GDM1 (cell line): Measurements from ENCODE around the gene MADD.
A peak's percentile ranks its signal among the peaks of the same experiment; 100 is the strongest.

Experiments used
- DNase-seq: peaks from one replicate; lab custom pipeline; 2025; lab: John Stamatoyannopoulos, UW

Gene MADD

DNA sequence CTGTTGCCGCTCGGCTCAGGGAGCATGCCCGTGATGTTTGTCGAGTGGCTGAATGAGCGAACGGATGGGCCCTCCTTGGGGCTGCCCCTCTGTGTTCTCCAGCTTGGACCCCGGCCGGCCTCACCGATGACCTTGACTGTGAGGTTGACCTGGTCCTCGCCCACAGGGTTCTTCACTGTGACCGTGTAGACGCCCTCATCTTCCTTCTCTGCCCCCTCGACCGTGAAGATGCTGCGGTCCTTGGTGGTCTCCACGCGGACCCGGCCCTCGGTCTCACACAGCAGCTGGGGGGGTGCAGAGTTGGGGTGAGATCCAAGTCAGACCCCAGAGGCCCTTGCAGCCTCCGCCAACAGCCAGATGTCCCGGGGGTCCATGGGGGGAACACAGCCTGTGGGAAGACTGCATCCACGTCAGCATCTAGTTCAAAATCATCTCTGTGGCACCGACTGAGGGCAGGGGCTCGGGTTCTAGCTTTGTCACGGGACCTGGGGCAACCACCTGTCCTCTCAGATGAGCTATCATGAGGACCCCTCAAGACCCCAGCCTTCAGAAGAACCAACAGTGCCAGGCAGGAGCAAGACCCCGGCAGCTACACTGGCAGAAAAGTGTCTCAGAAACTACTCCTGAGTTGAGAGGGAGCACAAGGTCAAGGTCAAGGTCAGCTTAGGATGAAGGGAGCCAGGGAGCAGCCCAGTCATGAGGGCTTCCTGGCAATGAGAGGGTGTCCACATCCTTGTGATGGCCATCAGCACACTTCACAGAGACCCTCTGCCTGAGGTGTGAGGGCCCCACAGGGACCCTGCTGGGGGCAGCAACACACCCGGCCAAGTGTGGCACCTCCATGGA lies 68.7 kb downstream of the MADD start:
- no peak for DNase-seq

DNA sequence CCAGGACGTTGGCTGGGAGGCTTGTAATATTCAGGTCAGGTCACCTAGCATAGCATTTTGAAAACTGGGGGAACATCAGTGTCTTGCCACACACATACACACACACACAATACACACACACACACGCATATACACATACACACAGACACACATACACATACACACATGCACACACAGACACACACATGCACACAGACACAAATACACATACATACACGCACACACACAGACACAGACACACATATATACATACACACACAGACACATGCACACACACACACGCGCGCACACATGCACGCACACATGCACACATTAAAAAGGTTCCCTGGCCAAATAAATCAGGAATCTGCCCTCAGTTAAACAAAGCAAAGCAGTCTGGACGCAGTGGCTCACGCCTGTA lies 70.1 kb downstream of the MADD start:
- no peak for DNase-seq

DNA sequence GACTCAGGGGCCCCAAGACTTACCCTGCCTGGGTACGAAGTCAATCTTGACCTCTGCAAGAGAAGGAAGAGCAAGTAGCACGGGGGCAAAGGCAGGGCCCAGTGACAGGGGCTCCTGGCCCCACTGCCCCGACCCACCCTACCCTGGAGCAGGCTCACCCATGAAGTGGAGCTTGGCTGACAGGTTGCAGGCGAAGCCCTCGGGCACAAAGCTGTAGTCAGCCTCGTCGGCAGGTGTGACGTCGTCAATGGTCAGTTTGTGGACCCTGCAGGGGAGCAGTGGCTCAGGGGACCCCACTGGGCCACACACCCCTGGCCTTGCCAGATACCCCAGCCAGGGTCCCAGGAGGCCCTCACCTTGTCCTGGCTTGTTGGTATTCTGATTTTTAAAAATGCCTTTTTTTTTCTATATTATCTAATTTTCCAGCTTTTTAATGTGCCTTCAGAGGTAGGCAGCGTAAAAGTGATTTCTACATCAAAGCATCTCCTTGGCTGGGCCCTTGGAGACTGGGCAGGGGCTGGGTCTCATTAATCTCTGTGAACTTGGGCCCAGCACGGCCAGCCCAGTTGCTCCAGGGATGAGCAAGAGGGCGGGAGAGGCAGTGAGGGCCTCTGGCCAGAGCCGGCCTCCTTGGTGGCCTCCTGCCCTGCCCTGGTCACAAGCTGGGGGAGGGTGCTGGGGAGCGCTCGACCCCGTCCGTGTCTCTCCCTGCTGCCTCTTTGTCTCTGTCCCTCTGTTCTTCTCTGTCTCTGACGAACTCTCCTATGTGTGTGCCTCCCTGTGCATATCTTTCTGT lies 71.2 kb downstream of the MADD start:
- DNase-seq = no peak

DNA sequence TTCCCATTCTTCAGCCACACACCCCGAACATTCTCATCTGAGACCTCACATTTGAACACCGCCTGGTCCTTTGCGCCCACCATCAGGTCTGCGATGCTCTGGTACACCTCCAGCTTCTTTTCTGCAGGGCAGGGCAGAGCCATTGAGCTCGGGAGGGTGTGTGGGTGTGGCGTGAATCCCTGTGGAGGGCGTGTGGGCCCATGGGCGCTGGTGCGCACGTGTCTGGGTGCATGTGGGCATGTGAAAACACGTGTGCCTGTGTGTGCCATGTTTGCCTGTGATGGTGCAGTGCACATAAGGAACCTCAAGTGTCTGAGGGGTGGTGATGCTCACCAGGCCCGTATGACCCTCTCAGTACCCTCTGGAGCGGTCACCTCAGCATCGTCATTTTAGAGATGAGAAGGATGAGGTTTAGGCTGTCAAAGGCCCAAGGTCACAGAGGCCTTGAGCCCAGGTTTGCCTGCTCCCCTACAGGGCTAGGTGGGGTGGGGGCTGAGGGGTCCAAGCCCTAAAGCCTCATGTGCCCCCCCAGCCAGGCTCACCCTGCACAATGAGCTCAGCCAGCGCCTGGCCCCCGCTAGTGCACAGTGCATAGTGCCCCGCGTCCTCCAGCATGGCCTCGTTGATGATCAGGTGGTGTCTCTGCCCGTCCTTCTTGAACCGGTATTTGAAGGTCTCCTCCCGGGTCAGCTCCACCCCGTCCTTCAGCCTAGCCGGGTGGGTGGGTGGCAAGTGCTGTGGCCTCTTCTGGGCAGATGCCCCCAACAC lies 72.3 kb downstream of the MADD start:
- no peak for DNase-seq

DNA sequence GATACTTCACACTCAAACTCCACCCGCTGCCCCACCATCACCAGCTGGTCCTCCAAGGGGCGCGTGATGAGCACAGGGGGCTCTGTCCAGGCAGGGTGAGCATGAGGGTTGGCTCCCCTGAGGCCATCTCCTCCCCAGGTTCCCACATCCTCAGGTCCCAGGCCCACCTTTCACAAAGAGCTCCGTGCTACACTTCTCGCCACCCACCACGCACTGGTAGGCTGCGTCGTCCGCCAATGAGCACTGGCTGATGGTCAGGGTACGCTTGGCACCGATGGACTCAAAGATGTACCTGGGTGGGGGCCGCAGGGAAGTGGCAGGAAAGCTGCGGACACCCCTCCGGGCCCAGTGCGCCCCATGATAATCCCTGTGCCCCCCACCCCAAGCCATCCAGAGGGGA lies 72.9 kb downstream of the MADD start:
- DNase-seq = no peak

DNA sequence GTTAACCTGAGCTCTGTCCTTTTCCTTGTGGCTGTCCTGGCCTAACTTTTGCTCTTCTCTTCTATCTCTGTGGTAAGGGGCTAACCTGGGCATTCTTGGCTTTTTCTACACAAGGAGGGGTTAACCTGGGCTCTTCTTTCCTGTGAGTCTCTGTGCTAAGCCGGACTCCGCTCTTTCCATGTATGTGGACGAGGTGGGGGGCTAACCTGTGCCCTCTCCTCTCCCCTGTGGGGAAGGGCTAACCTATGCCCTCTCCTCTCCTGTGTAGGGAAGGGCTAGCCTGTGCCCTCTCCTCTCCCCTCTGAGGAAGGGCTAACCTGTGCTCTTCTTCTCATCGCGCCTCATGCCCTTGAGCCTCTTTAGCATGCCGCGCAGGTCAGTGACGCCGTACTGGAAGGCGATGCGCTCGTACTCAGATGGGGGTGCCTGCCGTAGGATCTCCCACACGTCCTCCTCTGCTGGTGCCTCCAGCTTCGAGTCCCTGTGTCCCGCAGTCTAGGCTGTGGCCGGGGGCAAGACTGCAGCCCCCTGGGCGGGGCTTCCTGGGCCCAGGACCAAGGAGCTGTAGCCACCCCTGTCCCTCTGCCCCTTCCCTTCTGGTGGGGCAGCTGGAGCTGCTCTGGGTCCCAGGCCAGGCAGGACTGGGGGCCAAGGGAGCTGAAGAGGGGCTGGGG lies 76.1 kb downstream of the MADD start:
- DNase-seq = no peak

DNA sequence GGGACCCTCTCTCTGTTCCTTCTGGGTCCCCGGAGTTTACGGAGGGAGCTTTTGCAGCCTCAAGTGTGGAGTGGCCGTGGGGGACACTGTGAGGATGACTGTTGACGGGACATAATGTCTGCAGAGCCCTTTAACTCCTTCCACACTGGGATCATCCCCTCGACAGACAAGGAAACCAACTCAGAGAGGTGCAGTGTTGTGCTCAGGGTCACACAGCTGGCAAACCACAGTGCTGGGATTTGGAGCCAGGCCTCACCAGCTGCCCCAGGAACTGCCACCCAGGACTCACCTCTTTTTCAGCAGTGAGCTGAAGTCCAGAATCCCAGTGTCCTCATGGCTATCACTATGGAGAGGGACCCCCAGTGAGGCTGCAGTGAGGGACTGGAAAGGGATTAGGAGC lies 77.2 kb downstream of the MADD start:
- DNase-seq = no peak

DNA sequence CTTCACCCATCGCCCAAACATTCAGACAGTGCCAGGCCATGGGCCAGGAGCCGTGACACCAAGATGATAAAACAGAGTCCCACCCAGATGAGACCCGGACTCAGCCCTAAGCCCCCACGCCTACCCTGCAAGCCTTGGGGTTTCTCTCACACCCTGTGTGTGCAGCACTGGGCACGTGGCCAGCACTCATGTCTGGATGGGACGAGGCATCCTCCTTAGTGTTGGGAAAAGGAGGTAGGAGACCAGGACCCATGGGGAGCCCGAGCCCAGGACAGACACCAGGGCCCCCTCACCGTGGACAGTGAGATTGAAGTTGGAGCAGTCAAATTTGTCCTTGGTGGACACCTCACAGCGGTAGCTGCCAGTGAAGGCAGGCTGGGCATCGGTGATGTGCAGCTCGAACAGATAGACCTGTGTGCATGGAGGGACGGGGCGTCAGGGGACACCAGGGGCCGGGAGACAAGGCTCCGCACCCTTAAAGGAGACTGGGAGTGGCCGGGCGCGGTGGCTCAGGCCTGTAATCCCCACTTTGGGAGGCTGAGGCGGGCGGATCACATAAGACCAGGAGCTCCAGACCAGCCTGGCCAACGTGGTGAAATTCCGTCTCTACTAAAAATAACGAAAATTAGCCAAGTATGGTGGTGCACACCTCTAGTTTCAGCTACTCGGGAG lies 78.3 kb downstream of the MADD start:
- no peak for DNase-seq

DNA sequence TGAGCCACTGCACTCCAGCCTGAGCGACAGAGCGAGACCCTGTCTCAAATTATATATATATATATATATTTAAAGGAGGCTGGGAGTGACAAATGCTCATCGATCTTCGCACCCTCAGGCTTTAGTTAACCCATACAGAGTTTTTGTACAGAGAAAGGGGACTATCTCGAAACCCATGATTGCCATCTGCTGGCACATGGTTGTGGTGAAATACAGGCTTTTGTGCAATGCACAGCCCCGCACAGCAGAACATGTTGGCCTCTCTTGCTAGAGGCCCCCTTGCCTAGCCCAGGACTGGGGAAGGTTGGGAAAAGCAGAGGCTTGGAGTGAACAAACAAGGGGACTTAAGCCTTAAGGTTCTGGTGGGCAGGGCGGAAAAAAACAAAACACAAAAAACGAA lies 78.9 kb downstream of the MADD start:
- peak; percentile 23 for DNase-seq

DNA sequence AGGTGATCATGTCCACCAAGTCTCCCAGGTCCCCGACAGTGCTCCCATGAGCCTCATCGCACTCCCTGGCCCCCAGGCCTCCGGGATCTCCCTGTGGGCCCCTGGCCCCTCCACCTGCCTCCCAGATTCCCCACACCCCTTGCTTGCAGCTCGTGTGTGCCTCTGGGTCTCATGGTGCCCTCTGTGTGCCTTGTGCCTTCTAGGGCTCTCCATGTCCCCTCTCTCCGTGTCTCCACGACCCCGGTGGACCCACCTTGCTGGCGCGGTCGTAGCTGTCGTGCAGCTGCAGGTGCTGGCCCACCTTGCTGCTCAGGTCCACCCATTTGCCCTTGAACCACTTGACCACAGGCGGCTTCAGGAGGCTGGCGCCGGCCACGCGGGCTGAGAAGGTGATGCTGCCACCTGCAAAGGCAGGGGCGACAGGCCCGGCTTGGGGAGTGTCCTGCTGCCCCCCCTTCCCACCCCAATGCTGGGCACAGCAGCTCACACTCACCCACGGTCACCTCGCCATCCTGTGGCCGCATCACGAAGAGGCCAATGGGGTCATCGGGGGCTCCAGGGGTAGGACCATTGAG lies 79.7 kb downstream of the MADD start:
- DNase-seq = no peak

DNA sequence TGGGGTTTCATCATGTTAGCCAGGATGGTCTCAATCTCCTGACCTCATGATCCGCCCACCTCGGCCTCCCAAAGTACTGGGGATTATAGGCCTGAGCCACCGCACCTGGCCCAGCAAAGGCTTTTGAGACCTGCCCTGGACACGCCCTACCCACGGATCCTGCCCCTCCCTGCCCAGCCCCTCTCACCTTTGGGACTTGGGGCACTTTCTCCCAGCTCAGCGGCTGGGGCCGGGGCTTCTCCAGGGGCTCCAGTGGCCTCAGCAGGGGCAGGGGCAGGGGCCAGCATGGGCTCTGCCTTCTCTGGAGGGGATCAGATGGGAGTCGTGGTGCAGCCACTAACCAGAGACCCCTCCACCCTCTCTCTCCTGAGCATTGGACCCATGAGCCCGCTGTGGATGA lies 80.4 kb downstream of the MADD start:
- no peak for DNase-seq

DNA sequence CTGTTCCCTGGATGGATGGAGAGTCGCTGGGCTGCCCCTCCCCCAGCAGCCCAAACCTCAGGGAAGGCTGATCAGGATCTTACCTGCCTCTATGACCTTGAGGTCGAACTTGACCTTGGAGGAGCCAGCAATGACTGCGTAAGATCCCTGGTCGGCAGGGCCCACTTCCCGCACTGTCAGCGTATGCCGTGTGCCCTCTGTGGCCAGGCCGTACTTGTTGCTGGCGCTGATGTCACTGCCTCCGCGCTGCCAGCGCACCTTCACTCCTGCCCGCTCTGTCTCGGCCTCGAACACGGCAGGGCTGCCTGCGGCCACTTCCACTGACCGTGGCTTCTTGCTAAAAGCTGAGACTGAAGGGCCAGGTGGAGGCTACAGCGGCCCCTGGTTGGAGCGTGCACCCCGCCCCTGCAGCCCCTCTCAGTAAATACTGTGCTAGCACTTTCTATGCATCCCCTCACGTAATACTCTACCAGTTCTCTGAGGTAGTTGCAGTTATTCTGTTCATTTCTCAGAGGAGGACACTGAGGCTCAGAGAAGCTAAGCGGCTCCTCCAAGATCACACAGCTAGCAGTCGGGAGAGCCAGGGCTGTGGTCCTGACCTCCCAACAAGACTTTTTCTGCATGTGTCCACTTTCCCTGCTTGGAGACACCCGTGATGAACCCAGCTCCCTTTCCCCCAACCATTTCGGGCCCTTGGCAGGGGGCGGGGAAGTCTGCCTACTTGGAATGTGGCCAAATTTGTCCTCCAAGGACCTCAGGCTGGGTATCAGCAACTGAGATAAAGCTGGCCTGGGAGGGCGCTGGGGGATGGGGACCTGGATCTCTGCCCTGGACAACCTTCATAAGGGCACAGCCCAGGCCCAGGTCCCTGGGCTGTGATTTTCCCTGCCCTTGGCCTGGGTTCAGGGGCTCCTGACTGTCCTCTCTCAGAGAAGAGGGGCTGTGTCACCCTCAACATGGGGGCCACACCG lies 81.5 kb downstream of the MADD start:
- DNase-seq = no peak

DNA sequence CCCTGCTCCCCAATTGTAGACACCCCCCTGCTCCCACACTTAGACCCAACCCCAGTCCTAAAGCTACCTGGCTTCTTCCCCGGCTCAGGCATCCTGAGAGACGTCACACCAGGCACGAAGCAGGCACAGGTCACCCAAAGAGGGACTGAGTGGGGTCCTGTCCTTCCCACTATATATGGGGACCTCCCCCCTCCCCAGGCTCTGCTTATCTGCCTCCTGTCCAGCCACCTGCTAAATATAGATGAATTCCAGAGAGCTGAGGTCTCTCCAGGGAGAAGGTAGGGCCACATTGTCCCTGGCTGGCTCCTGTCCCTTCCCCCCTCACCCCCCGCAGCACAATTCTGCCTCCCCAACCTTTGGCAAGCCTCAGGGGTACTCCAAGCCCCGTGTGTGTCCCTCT lies 82.6 kb downstream of the MADD start, which contains the start of gene MYBPC3:
Gene MYBPC3, minus strand, starts transcription at position 147 of the 400 bp plus-strand sequence. Its CDS starts 55 bp downstream, at position 92.
- no peak for DNase-seq

DNA sequence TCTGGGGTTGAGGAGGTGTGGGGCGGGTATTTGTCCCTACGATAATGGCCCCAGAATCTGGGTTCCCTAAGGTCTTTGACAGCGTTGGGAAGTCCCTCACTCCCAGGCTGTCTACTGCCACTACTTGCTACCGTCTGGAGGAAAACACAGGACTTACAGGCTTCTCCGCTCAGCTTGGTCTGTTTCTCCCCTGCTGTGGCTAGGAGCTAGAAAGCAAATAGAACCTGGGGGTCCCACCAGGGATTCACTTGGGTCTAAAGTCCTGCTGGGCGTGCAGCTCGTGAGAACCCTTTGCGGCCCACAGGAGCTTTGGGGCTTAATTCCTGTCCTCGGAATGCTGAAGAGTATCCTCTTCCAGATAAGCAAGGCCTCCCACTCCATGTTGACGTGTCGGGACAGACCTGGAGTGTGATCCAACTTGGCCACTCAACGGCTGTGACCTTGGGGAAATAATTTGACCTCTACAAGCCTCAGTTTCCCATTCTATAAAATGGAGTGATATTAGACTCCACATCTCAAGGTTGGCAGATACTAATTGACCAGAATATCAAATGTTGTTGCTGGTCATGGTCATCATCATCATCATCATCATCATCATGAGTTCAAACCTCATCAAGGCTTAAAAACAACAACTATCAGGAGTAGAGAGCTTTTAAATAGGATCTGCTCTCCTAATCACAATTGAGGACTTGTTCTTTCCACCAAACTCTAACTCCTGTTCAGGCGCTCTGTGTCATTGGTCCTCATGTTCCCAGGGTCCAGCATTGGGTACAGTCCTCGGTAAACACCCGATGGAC lies 84.2 kb downstream of the MADD start:
- no peak for DNase-seq

DNA sequence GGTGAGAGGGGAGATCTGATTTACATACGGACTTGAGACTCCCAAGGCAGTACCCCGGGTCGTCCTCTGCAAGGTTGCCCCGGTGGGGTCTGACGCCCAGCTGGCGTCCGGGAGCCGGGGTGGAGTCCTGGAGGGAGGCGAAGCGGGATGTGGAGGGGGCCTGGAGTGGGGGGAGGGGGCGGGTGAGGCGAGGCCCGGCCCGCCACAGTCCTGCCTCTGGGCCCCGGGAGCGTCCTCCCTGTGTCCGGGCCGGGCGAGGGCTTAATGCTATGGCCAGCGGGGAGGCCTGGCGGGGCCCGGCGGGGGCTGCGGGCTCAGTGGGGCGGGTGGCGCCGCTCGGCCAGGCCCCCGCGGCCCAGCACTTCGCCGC lies 85.0 kb downstream of the MADD start:
- no peak for DNase-seq

DNA sequence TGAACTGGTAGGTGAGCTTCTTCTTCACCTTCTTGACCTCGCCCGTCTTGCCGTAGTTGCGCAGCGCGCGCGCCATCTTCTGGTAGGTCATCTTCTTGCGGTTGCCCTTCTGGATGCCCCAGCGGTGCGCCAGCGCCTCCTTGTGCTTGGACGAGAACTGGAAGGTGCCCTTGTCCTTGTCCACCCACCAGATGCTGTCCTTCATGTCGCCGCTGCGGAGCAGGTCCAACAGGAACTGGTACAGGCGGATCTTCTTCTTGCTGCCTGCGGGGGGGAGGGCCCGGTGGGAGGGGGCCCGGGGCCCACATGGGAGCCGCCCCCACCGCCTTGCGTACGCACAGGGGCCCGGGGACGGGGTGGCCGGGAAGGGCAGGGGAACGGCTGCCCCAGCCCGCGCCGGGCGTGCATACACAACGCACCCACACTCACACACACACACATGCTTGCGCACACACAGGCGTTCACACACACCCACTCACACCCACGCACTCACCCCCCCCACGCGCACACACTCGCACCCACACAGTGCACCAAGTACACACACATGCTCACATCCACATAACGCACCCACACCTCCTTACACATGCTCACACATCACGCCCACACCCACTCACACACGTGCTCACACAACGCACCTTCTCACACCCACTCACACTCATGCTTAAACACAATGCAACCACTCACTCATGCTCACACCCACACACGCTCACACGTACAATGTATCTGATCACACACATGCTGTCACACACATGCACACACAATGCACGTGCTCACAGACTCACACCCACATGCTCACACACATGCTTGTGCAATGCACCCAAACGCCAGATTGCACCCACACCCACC lies 85.6 kb downstream of the MADD start:
- DNase-seq = peak; percentile 17

DNA sequence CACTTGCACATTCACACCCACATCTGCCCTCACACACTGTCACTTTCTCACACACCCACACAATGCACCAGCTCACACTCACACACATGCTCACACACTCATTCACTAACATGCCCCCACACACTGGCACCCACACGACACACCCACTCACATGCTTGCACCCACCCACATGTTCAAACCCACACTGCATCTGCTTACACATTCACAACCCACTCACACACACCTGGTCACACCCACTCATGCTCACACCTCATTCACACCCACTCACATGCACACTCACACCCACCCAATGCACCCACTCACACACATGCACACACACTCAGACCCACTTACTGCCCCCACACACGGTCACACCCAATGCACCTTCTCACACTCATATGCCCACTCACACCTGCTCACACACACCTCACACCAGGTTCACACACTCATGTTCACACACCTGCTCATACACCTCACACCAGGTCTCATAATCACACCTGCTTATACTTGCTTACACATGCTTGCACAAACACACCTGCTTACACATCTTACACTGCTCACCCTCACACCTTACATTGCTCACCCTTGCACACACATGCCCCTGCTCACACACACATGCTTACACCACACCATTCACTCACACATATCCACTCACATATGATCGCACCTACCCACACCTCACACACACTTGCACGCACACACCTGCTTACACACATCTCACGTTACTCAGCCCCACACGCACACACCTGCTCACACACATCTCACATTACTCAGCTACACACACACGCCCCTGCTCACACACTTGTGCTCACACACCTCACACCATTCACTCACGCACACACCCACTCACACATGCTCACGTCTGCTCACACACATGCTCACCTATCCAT lies 86.4 kb downstream of the MADD start:
- DNase-seq = no peak
